Cardiac fibroblast (primary cell): ENCODE data around the gene OPA3.
"Not testable (repeated sequence)": the region's sequence is repeated elsewhere in the genome, so short reads cannot be mapped to it uniquely, and the experiment has no call there.

ENCODE experiments used
- DNase-seq, 2 donors: peaks; one replicate each; pipeline versions ENCODE4 v3.0.0 to v3.0.0-alpha.2; 2010; ENCODE audit warnings: low read depth in 2 of 2
- H3K4me3 ChIP-seq, 2 donors: replicated peaks in 1 of 2; 1 replicate in 1 of 2; 2 replicates in 1 of 2; pipeline ENCODE4 v1.5.1; 2011; ENCODE audit warnings: low read depth in 2 of 2, low read length in 2 of 2, mild to moderate bottlenecking in 2 of 2, moderate library complexity in 1 of 2
- TF ChIP-seq, protein P1 (sequence below): IDR thresholded peaks from one replicate; pipeline ENCODE4 v1.5.1; 2011; ENCODE audit warnings: low read depth, mild to moderate bottlenecking, low read length, inconsistent platforms

Gene OPA3

GRCh38 chr19:45621389-45621788 lies 36.8 kb upstream of the OPA3 start:
- no peak for DNase-seq
- no peak overlapping the region for H3K4me3 ChIP-seq
- TF ChIP-seq, protein P1, sequence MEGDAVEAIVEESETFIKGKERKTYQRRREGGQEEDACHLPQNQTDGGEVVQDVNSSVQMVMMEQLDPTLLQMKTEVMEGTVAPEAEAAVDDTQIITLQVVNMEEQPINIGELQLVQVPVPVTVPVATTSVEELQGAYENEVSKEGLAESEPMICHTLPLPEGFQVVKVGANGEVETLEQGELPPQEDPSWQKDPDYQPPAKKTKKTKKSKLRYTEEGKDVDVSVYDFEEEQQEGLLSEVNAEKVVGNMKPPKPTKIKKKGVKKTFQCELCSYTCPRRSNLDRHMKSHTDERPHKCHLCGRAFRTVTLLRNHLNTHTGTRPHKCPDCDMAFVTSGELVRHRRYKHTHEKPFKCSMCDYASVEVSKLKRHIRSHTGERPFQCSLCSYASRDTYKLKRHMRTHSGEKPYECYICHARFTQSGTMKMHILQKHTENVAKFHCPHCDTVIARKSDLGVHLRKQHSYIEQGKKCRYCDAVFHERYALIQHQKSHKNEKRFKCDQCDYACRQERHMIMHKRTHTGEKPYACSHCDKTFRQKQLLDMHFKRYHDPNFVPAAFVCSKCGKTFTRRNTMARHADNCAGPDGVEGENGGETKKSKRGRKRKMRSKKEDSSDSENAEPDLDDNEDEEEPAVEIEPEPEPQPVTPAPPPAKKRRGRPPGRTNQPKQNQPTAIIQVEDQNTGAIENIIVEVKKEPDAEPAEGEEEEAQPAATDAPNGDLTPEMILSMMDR: no peak

DNA sequence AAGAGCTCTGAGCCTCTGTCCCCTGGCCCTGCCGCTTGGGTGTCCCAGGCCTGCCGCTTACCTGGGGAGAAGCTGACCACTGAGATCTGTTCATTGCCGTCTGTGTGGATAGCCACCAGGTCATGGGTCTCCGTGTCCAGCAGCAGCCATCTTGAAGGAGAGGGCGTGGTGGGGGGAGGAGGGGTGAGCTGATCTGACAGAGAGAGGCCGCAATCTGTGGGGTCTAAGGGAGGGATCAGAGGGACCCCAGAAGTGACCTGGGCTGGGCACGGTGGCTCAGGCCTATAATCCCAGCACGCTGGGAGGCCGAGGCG lies 32.1 kb upstream of the OPA3 start:
- H3K4me3 ChIP-seq: no peak overlapping the region
- TF ChIP-seq, protein P1: no peak
- no peak for DNase-seq

GRCh38 chr19:45615795-45616703 lies 31.4 kb upstream of the OPA3 start:
- TF ChIP-seq, protein P1: no peak
- H3K4me3 ChIP-seq: no peak overlapping the region
- DNase-seq: peak; percentile 90 to 93

GRCh38 chr19:45615056-45615455 lies 30.5 kb upstream of the OPA3 start:
- not testable (repeated sequence) for DNase-seq

GRCh38 chr19:45613926-45614725 lies 29.5 kb upstream of the OPA3 start:
- no peak overlapping the region for H3K4me3 ChIP-seq
- TF ChIP-seq, protein P1: no peak
- peak; percentile 88 to 93 for DNase-seq

More at GRCh38 chr19:45615056-45615455, 30.5 kb upstream of the OPA3 start:
- H3K4me3 ChIP-seq: not testable (repeated sequence)

GRCh38 chr19:45608948-45609347 lies 24.3 kb upstream of the OPA3 start:
- TF ChIP-seq, protein P1: no peak
- no peak overlapping the region for H3K4me3 ChIP-seq
- DNase-seq: no peak
